Measurements from ENCODE around the gene MACROD2.

GRCh38 chr20:15235471-15236198 lies 1240.3 kb downstream of the MACROD2 start:
- TF ChIP-seq CTCF (IDR thresholded peaks at IDR 0.05) (no peak), POLR2A (IDR thresholded peaks at IDR 0.05) (no peak)
